ENCODE results near the gene SFI1.

DNA sequence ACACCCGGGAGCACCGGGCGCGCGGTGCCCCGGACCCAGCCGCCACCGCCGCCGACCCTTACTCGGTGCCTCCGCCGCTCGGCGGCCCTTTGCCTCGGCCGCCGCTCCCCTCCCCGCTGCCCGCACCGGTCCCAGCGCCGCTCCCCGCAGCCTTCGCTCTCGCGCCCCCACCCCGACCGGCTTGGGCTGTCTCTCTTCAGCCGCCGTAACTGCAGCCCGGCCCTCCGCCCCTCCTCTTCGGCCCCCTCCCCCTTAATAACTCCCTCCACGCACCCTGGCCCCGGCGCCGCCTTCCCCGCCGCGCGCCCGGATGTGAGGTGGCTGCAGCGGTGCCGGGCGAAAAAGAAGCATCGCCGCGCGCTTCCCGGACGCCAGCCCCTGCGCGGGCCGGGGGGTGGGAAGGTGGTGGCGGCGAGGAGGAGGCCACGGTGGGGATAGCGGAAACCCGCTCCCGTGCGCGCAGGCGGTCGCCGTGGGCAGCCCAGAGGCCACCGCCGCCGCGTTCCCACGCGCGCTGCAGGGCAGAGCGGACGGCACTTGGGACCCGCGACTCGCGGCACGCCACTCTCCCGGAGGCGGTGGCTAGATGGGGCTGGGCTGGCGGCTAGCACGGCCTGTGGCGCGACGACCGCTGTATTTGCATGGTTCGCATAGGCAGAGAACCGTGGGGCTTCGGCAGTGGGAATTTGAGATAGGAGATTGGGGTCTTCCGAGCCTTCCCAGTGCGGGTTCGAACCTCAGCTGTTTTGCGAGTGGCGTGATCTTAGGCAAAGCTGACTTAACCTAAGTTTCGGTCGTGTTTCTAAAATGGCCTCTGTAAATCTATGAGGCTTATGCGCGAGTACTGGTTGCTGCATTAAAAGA is 6.5 kb upstream of the SFI1 start, which contains the start of gene EIF4ENIF1:
- TF ChIP-seq, protein P1, sequence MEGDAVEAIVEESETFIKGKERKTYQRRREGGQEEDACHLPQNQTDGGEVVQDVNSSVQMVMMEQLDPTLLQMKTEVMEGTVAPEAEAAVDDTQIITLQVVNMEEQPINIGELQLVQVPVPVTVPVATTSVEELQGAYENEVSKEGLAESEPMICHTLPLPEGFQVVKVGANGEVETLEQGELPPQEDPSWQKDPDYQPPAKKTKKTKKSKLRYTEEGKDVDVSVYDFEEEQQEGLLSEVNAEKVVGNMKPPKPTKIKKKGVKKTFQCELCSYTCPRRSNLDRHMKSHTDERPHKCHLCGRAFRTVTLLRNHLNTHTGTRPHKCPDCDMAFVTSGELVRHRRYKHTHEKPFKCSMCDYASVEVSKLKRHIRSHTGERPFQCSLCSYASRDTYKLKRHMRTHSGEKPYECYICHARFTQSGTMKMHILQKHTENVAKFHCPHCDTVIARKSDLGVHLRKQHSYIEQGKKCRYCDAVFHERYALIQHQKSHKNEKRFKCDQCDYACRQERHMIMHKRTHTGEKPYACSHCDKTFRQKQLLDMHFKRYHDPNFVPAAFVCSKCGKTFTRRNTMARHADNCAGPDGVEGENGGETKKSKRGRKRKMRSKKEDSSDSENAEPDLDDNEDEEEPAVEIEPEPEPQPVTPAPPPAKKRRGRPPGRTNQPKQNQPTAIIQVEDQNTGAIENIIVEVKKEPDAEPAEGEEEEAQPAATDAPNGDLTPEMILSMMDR (tag by site-specific recombination; IDR thresholded peaks at IDR 0.05): no peak
- TF ChIP-seq MEIS1 (CRISPR knock-in tag; IDR thresholded peaks at IDR 0.05; ENCODE audit: borderline replicate concordance): no peak
- TF ChIP-seq, protein P2, sequence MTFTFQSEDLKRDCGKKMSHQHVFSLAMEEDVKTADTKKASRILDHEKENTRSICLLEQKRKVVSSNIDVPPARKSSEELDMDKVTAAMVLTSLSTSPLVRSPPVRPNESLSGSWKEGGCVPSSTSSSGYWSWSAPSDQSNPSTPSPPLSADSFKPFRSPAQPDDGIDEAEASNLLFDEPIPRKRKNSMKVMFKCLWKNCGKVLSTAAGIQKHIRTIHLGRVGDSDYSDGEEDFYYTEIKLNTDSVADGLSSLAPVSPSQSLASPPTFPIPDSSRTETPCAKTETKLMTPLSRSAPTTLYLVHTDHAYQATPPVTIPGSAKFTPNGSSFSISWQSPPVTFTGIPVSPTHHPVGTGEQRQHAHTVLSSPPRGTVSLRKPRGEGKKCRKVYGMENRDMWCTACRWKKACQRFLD (tag by site-specific recombination; IDR thresholded peaks at IDR 0.05): no peak
- TF ChIP-seq OSR2 (tag by site-specific recombination; IDR thresholded peaks at IDR 0.05): 0 out of 2 replicates have a peak, but pooled peaks have one; percentile 18
- TF ChIP-seq MZF1 (tag by site-specific recombination; IDR thresholded peaks at IDR 0.05; ENCODE audit: borderline replicate concordance): no peak
- TF ChIP-seq, protein P3, sequence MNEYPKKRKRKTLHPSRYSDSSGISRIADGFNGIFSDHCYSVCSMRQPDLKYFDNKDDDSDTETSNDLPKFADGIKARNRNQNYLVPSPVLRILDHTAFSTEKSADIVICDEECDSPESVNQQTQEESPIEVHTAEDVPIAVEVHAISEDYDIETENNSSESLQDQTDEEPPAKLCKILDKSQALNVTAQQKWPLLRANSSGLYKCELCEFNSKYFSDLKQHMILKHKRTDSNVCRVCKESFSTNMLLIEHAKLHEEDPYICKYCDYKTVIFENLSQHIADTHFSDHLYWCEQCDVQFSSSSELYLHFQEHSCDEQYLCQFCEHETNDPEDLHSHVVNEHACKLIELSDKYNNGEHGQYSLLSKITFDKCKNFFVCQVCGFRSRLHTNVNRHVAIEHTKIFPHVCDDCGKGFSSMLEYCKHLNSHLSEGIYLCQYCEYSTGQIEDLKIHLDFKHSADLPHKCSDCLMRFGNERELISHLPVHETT (tag by site-specific recombination; IDR thresholded peaks at IDR 0.05): no peak
- TF ChIP-seq, protein P4, sequence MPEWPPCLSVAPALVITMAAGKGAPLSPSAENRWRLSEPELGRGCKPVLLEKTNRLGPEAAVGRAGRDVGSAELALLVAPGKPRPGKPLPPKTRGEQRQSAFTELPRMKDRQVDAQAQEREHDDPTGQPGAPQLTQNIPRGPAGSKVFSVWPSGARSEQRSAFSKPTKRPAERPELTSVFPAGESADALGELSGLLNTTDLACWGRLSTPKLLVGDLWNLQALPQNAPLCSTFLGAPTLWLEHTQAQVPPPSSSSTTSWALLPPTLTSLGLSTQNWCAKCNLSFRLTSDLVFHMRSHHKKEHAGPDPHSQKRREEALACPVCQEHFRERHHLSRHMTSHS (tag by site-specific recombination; IDR thresholded peaks at IDR 0.05): no peak
- TF ChIP-seq ZNF350 (tag by site-specific recombination; IDR thresholded peaks at IDR 0.05): no peak
- no peak for TF ChIP-seq ZNF416 (tag by site-specific recombination; IDR thresholded peaks at IDR 0.05)
- TF ChIP-seq, protein P5, sequence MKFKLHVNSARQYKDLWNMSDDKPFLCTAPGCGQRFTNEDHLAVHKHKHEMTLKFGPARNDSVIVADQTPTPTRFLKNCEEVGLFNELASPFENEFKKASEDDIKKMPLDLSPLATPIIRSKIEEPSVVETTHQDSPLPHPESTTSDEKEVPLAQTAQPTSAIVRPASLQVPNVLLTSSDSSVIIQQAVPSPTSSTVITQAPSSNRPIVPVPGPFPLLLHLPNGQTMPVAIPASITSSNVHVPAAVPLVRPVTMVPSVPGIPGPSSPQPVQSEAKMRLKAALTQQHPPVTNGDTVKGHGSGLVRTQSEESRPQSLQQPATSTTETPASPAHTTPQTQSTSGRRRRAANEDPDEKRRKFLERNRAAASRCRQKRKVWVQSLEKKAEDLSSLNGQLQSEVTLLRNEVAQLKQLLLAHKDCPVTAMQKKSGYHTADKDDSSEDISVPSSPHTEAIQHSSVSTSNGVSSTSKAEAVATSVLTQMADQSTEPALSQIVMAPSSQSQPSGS (tag by site-specific recombination; IDR thresholded peaks at IDR 0.05; ENCODE audit: low read depth): no peak
- TF ChIP-seq, protein P6, sequence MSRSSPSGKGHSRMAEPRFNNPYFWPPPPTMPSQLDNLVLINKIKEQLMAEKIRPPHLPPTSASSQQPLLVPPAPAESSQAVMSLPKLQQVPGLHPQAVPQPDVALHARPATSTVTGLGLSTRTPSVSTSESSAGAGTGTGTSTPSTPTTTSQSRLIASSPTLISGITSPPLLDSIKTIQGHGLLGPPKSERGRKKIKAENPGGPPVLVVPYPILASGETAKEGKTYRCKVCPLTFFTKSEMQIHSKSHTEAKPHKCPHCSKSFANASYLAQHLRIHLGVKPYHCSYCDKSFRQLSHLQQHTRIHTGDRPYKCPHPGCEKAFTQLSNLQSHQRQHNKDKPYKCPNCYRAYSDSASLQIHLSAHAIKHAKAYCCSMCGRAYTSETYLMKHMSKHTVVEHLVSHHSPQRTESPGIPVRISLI (tag by site-specific recombination; IDR thresholded peaks at IDR 0.05): no peak
- TF ChIP-seq, protein P7, sequence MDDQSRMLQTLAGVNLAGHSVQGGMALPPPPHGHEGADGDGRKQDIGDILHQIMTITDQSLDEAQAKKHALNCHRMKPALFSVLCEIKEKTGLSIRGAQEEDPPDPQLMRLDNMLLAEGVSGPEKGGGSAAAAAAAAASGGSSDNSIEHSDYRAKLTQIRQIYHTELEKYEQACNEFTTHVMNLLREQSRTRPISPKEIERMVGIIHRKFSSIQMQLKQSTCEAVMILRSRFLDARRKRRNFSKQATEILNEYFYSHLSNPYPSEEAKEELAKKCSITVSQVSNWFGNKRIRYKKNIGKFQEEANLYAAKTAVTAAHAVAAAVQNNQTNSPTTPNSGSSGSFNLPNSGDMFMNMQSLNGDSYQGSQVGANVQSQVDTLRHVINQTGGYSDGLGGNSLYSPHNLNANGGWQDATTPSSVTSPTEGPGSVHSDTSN (CRISPR knock-in tag; IDR thresholded peaks at IDR 0.05): peak; percentile 69; the same call in 1 of the 2 replicates
